Tongue (tissue), 2 donors: ENCODE results near the gene SOX30. TPM values are rescaled to one million over a fixed set of nuclear protein-coding genes. Genes with fewer than 3 reads are reported as not detected.

Source experiments
- DNase-seq: peaks from one replicate; pipeline ENCODE4 v3.0.0-alpha.2; 2015
- total RNA-seq: library from RNA; depleted of rRNA; stranded (reverse); fragments of >200 nt; gene quantifications from one replicate; pipeline ENCODE4 v1.2.3, GENCODE V29; 2014

The SOX30 gene
- total RNA-seq, 1 donor from 2014 or later = 0.10 TPM

- DNase-seq = no peak
Measured at GRCh38 chr5:157607371-157608161, 44.7 kb downstream of the SOX30 start.

GRCh38 chr5:157606046-157606445, 46.2 kb downstream of the SOX30 start:
- no peak for DNase-seq

GRCh38 chr5:157603333-157604190, 48.7 kb downstream of the SOX30 start:
- DNase-seq = no peak

GRCh38 chr5:157602505-157602904, 49.7 kb downstream of the SOX30 start:
- no peak for DNase-seq

GRCh38 chr5:157600252-157600651, 52.0 kb downstream of the SOX30 start:
- DNase-seq = no peak

- DNase-seq = no peak
Measured at GRCh38 chr5:157599565-157599964, 52.7 kb downstream of the SOX30 start.

- DNase-seq = no peak
Measured at GRCh38 chr5:157598350-157598936, 53.8 kb downstream of the SOX30 start.

GRCh38 chr5:157597277-157597676, 55.0 kb downstream of the SOX30 start:
- DNase-seq = no peak

- DNase-seq = no peak
Measured at GRCh38 chr5:157596487-157596886, 55.8 kb downstream of the SOX30 start.

- no peak for DNase-seq
Measured at GRCh38 chr5:157594675-157595459, 57.4 kb downstream of the SOX30 start.

- DNase-seq = no peak
Measured at GRCh38 chr5:157594257-157594656, 58.0 kb downstream of the SOX30 start.

GRCh38 chr5:157593052-157593757, 59.0 kb downstream of the SOX30 start:
- DNase-seq = no peak

GRCh38 chr5:157592594-157592993, 59.6 kb downstream of the SOX30 start:
- no peak for DNase-seq

GRCh38 chr5:157590478-157590877, 61.8 kb downstream of the SOX30 start:
- DNase-seq = no peak

GRCh38 chr5:157584628-157585027, 67.6 kb downstream of the SOX30 start:
- DNase-seq = no peak

- no peak for DNase-seq
Measured at GRCh38 chr5:157582731-157583620, 69.3 kb downstream of the SOX30 start.

GRCh38 chr5:157581901-157582300, 70.3 kb downstream of the SOX30 start:
- DNase-seq = no peak

- no peak for DNase-seq
Measured at GRCh38 chr5:157578079-157578780, 74.0 kb downstream of the SOX30 start.

- DNase-seq = no peak
Measured at GRCh38 chr5:157576678-157577077, 75.6 kb downstream of the SOX30 start.
